GM18519 (cell line): ENCODE measurements around the gene SREK1.
"Not testable (repeated sequence)": the region's sequence is repeated elsewhere in the genome, so short reads cannot be mapped to it uniquely, and the experiment has no call there.

ENCODE experiments used
- ATAC-seq: cut with Tn5 transposase; IDR thresholded peaks from one replicate; pipeline ENCODE4 v1.9.1; 2021; ENCODE audit warnings: mild to moderate bottlenecking, moderate library complexity; ENCODE audit not compliant: unreplicated experiment, low FRiP score

Gene SREK1

DNA sequence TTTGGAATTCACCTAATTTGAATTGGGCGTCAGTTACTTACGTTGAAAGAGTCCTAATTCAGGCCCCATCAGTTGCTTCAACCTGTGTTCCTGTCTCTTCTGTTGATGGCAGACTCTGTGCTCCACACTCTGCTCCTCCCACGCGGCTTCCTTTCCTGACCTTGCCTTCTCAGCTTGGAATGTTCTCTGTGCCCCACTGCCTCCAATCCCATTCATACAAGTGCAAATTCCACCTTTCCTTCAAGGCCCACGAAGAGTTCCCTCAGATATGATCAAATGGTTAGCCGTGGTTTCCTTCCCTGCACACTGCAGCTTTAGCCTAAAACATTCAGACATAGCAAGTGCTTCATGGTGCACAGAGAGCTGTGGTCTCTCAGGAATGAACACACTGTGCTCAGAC is 65.7 kb downstream of the SREK1 start:
- no peak for ATAC-seq

DNA sequence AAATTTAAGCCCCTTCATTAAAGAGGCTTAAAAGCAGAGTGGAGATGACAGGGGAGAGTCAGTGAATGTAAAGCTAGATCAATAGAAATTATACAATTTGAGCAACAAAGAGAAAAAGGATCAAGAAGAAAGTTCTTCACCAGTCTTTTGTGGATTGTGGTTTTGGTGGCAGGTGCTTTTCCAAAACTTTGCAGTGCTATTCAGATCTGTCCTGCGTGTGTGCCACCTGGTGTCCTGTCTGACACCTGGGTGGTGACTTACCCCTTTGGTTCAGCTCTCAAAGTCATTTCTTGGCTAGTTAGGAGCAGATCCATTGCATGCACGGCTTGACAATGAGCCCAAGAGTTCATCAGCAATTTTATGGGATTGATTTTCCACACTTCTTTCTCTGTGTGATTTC is 69.4 kb downstream of the SREK1 start:
- ATAC-seq = no peak

DNA sequence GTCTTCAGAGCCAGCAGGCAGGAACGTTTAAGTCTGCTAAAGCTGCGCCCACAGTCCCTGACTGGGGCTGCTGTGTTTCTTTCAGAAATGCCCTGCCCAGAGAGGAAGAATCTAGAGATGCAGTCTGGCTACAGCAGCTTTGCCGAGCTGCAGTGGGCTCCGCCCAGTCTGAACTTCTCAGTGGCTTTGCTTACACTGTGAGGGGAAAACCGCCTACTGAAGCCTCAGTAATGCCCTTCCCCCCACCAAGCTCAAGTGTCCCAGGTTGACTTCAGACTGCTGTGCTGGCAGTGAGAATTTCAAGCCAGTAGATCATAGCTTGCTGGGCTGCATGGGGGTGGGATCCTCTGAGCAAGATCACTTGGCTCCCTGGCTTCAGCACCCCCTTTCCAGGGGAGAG is 78.4 kb downstream of the SREK1 start:
- ATAC-seq = no peak

DNA sequence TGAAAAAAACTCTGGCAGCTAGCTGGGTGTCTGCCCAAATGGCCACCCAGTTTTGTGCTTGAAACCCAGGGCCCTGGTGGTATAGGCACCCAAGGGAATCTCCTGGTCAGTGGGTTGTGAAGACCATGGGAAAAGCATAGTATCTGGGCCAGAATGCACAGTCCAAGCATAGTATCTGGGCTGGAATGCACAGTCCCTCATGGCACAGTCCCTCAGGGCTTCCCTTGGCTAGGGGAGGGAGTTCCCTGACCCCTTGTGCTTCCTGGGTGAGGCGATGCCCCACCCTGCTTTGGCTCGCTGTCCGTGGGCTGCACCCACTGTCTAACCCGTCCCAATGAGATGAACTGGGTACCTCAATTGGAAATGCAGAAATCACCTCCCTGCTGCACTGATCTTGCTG is 78.8 kb downstream of the SREK1 start:
- ATAC-seq = not testable (repeated sequence)

DNA sequence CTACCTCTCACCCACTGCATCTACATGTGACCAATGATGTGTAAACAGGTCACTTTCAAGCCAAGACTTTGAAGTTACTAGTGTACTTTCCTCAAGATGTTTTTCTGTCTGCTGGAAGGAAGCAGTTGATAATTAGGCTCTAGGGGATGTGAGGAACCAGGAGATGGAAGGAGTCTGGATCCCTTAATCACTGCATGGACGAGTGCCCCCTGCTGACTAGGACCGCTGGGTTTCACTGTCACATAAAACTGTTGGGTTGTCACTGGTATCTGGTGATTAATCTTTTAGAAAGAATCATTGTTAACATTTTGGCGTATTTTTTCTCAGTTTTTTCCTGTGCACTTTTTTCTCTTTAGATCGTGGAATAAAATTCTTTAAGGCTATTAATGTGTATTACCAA is 79.5 kb downstream of the SREK1 start:
- no peak for ATAC-seq

DNA sequence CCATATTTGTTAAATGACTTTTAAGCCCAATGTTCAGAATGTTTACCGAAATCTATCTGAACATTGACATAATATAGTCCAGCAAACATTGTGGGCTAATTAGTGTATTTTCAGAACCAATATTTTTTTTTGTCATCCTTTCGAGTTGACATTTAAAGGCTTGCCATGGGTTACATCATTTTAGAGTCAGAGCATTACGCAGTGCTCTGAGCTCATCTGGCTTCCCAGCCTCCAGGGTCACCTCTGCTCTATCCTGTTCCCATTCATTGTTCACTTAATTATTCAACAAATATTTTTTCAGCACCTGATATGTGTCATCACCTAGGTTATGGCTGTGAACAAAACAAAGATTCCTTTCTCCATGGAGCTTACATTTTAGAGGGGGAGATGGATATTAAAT is 80.2 kb downstream of the SREK1 start:
- no peak for ATAC-seq

DNA sequence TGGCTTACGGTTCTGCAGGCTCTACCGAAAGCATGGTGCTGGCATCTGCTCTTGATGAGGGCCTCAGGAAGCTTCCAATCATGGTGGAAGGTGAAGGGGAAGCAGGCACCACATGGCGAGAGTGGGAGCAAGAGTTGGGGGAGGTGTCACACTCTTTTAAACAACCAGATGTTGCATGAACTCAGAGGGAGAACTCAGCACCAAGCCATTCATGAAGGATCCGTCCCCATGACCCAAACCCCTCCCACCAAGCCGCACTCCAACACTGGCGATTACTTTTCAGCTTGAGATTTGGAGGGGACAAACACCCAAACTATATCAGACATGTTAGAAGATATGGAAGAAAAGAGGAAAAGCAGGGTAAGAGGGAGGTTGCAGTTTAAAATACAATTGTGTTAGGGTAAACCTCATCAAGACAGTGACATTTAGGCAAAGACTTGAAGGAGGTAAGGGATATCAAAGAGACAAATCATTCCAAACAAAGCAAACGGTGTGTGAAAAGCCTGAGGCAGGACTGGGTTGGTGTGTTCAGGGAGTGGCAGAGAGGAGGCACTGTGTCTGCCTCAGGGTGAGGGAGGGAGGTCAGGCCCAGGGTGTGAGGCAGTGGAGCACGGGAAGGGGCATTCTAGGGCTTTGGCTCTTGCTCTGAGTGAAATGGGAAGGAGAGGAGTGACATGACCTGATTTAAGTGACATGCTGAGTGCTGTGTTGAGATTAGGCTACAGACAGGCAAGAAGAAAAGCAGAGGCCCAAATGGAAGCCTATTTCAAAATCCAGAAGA is 80.9 kb downstream of the SREK1 start:
- no peak for ATAC-seq

DNA sequence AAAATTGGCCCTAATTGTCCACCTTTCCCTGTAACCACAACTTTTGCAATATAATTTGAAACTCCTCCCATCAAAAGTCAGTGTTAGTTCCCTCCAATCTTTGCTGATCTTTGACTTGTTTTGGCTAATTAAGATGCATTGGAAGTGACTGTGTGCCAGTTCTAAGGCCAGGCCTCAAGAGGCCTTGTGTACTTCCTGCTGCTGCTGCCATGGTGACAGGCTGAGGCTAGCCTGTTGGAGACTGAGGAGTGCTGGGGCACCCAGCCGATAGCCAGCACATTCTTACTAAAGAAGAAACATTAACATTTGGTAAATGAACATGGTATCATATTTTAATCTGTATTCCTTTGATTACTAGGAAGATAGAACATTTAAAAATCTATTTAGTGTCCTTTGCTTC is 86.5 kb downstream of the SREK1 start:
- no peak for ATAC-seq

DNA sequence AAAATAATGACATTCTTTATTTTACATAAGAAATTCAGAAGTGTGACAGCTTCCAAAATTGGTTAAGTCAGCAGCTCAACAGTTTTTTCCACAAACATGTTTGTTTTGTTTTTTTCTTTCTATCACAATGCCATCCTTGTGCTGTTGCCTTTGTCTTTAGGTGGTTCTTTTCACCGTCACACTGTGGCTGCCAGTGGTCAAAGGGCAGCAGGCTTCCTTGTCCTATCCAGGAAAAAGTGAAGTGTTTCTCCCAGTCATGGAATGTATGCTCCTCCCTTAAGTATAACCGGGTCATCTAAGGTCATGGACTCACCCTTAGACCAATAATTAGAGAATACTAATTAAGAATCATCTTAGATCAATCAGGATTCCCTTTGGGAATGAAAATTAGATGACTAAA is 87.4 kb downstream of the SREK1 start:
- ATAC-seq = no peak

DNA sequence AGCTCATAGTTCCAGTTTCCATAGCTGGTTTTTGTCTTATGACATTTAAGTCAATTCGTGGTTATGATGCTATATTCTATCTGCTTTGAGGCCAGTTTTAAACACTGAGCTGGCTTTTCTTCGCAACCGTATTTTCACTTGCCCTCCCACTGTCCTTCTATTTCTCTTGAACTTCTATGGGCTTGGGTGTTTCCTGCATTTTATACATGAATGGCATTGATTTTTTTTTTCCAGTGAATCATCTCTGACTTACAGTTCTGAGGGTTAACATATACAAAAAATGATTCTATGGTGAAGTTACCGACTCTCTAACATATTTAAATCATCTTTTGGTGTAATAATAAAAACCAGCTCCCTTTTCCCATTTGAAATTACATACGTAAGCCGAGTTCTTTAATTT is 88.2 kb downstream of the SREK1 start:
- no peak for ATAC-seq

DNA sequence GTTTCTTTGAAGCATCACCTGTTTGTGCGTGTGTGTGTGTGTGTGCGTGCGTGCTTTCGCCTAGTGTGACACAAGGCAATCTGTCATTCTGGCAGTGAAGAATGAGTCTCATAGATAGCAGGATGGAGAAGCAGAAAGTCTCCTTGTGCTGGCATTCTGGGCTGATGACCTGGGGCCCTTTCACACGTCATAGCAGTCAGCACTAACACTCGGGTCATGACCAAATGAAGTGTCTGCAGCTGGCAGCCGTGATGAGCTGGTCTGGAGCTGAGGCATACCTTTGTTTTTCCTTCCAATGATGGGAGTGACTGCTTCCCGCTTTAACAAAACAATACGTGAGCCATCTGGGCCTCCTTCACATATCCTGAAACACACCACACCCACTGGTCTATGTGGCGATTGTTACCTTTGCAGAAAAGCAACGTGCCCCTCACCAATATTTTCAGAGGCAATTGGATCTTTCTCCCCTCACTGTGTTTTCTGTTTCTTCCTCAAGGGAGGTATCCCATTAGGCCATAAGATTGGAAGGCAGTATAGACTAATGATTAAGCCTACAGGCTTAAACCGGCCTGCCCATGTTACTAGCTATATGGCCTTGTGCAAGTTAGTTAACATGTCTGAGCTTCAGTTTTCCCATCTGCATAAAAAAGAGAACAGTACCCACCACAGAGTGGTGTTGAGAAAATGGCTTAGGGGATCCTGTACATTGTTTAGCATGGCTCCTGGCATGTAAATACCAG is 88.8 kb downstream of the SREK1 start:
- no peak for ATAC-seq
